K562 (cell line): ENCODE data around the gene USP35. TPM values are rescaled to one million over a fixed set of nuclear protein-coding genes. Genes with fewer than 3 reads are reported as not detected.

Experiments used
- ATAC-seq: fragments of 200-7000 bp; cut with Tn5 transposase; 3 replicates; pipeline ENCODE4 v1.9.1; 2020; ENCODE audit warnings: moderate library complexity
- BruUV-seq: library from RNA; stranded (reverse); fragments of 400-500 nt; replicated peaks from 2 replicates; lab custom pipeline; 2021; lab: Mats Ljungman, UMichigan
- CTCF ChIA-PET: fragments of 300-600 bp; formaldehyde crosslinking; extraction: SDS; loops from one replicate; lab custom pipeline; 2021; ENCODE audit warnings: low intra/inter-chr PET ratio; lab: Yijun Ruan, JAX
- POLR2A ChIA-PET: fragments of 300-600, 350-650 bp; sonication (Branson Sonifier 250); formaldehyde crosslinking; extraction: SDS; loops from one replicate; lab custom pipeline; 2021; ENCODE audit warnings: antibody characterized with exemption, inconsistent platforms; lab: Yijun Ruan, JAX
- DNase-seq, 4 experiments: peaks; one replicate each; pipeline versions ENCODE4 v3.0.0 to v3.0.0-alpha.2; 2011 to 2018; ENCODE audit warnings: low spot score in 3 of 4, mixed read lengths in 3 of 4; ENCODE audit errors: extremely low read depth in 1 of 4
- FAIRE-seq: peaks from 2 replicates; lab custom pipeline; 2011; peaks lifted over from hg19 to GRCh38; lab: Jason Lieb, UNC
- H2AFZ ChIP-seq: 2 replicates; pipeline ENCODE4 v1.6.0; 2011; ENCODE audit warnings: low read depth, low read length, control low read depth, inconsistent platforms
- H3K27ac ChIP-seq: fragments of 200-600 bp; 3 replicates; pipeline ENCODE4 v1.8.0; 2011; ENCODE audit warnings: low read depth, mild to moderate bottlenecking, control low read depth, inconsistent platforms, low read length, moderate library complexity, mixed read lengths; ENCODE audit errors: extremely low read depth
- H3K27me3 ChIP-seq, 2 experiments: fragments of 300-600 bp in 1 of 2; 2 replicates in 1 of 2; 3 replicates in 1 of 2; pipeline versions ENCODE4 v1.6.0 to v1.8.0; 2011; ENCODE audit warnings: inconsistent platforms in 2 of 2, low read length in 2 of 2, mild to moderate bottlenecking in 1 of 2, mixed read lengths in 1 of 2, moderate library complexity in 1 of 2; ENCODE audit not compliant: control insufficient read depth in 2 of 2, insufficient read depth in 2 of 2
- H3K36me3 ChIP-seq: fragments of 300-600 bp; 3 replicates; pipeline ENCODE4 v1.8.0; 2011; ENCODE audit warnings: mild to moderate bottlenecking, low read length, inconsistent platforms; ENCODE audit not compliant: control insufficient read depth, insufficient read depth
- H3K4me1 ChIP-seq, 2 experiments: fragments of 200-600 bp in 1 of 2; replicated peaks in 1 of 2; 2 replicates in 1 of 2; 3 replicates in 1 of 2; pipeline versions ENCODE4 v1.5.1 to v1.8.0; 2011; ENCODE audit warnings: inconsistent platforms in 2 of 2, low read length in 2 of 2, mild to moderate bottlenecking in 1 of 2, mixed read lengths in 1 of 2, moderate library complexity in 1 of 2; ENCODE audit not compliant: control insufficient read depth in 2 of 2, insufficient read depth in 2 of 2
- H3K4me2 ChIP-seq: 2 replicates; pipeline ENCODE4 v1.6.1; 2011; ENCODE audit warnings: low read length, control low read depth, inconsistent platforms, mixed read lengths; ENCODE audit not compliant: insufficient read depth
- H3K4me3 ChIP-seq: fragments of 200-600 bp; sonication (generic), shearing (Covaris generic); 2 replicates; pipeline ENCODE4 v1.5.1; 2016; ENCODE audit warnings: control low read depth, inconsistent platforms
- H3K79me2 ChIP-seq: fragments of 200-600 bp; 3 replicates; pipeline ENCODE4 v1.8.0; 2011; ENCODE audit warnings: low read length, inconsistent platforms; ENCODE audit not compliant: control insufficient read depth, insufficient read depth
- H3K9ac ChIP-seq, 2 experiments: 2 replicates each; pipeline versions ENCODE4 v1.6.0 to v1.6.1; 2011; ENCODE audit warnings: low read depth in 2 of 2, low read length in 2 of 2, control low read depth in 1 of 2, inconsistent platforms in 1 of 2, mild to moderate bottlenecking in 1 of 2, mixed read lengths in 1 of 2; ENCODE audit not compliant: insufficient read depth in 1 of 2
- H3K9me1 ChIP-seq: one replicate; pipeline ENCODE4 v1.6.0; 2011; ENCODE audit warnings: inconsistent platforms, mild to moderate bottlenecking, low read length, moderate library complexity; ENCODE audit not compliant: control insufficient read depth, insufficient read depth
- H3K9me3 ChIP-seq: replicated peaks from 2 replicates; pipeline ENCODE4 v1.5.1; 2011; ENCODE audit warnings: low read depth, low read length, inconsistent platforms; ENCODE audit not compliant: control insufficient read depth, insufficient read depth
- H4K20me1 ChIP-seq: replicated peaks from 2 replicates; pipeline ENCODE4 v1.6.1; 2011; ENCODE audit warnings: low read length, inconsistent platforms, mixed read lengths; ENCODE audit not compliant: control insufficient read depth, insufficient read depth
- ARID4B ChIP-seq: sonication (generic); formaldehyde crosslinking; IDR thresholded peaks from 2 replicates; pipeline ENCODE4 v1.8.0; 2022; ENCODE audit warnings: mild to moderate bottlenecking, missing genetic modification reagents
- ATF4 ChIP-seq: fragments of 450-650 bp; formaldehyde crosslinking; IDR thresholded peaks from 2 replicates; pipeline ENCODE4 v1.4.0; 2022; ENCODE audit warnings: mild to moderate bottlenecking, moderate library complexity
- E2F3 ChIP-seq: fragments of 250-450 bp; sonication (Bioruptor Pico); IDR thresholded peaks from 2 replicates; pipeline ENCODE4 v1.4.0; 2020; ENCODE audit warnings: mild to moderate bottlenecking
- ESRRB ChIP-seq: fragments of 250-450 bp; sonication (Bioruptor Pico); IDR thresholded peaks from 2 replicates; pipeline ENCODE4 v1.5.0; 2020; ENCODE audit warnings: mild to moderate bottlenecking, moderate library complexity, borderline replicate concordance
- RAD51 ChIP-seq: fragments of 450-650 bp; IDR thresholded peaks from 2 replicates; pipeline ENCODE4 v1.7.1; 2016; ENCODE audit warnings: low read depth, mild to moderate bottlenecking, borderline replicate concordance
- SMAD3 ChIP-seq: fragments of 450-650 bp; formaldehyde crosslinking; conservative IDR thresholded peaks from 2 replicates; pipeline ENCODE4 v1.4.0; 2020; ENCODE audit warnings: mild to moderate bottlenecking
- SP1 ChIP-seq: sonication (generic); formaldehyde crosslinking; IDR thresholded peaks from 2 replicates; pipeline ENCODE4 v1.8.1; 2022; ENCODE audit warnings: mild to moderate bottlenecking, missing genetic modification reagents
- STAT5A ChIP-seq: IDR thresholded peaks from 2 replicates; pipeline ENCODE4 v1.6.1; 2012; ENCODE audit warnings: low read length, inconsistent platforms, borderline replicate concordance
- ZBTB17 ChIP-seq: fragments of 450-650 bp; formaldehyde crosslinking; IDR thresholded peaks from 2 replicates; pipeline ENCODE4 v1.4.0; 2020; ENCODE audit warnings: mild to moderate bottlenecking
- ZNF165 ChIP-seq: fragments of 250-450 bp; sonication (Bioruptor Pico); IDR thresholded peaks from 2 replicates; pipeline ENCODE4 v1.4.0; 2020; ENCODE audit warnings: borderline replicate concordance
- ZNF41 ChIP-seq: fragments of 250-450 bp; sonication (Bioruptor Pico); conservative IDR thresholded peaks from 2 replicates; pipeline ENCODE4 v1.4.0; 2020; ENCODE audit warnings: mild to moderate bottlenecking
- ZNF586 ChIP-seq: fragments of 450-650 bp; formaldehyde crosslinking; conservative IDR thresholded peaks from 2 replicates; pipeline ENCODE4 v1.4.0; 2020; ENCODE audit warnings: mild to moderate bottlenecking, moderate library complexity
- ZNF695 ChIP-seq: fragments of 450-650 bp; formaldehyde crosslinking; IDR thresholded peaks from 2 replicates; pipeline ENCODE4 v1.4.0; 2020; ENCODE audit warnings: mild to moderate bottlenecking, moderate library complexity
- ZNF79 ChIP-seq: fragments of 250-450 bp; sonication (Bioruptor Pico); IDR thresholded peaks from 2 replicates; pipeline ENCODE4 v1.4.0; 2020; ENCODE audit warnings: low read depth, mild to moderate bottlenecking, moderate library complexity
- WGBS: fragments of 100-300 bp; shearing (Covaris generic); methylation state at CpG from one replicate; pipeline ENCODE4 v1.1.6; 2016; ENCODE audit warnings: low coverage, mixed read lengths; ENCODE audit not compliant: insufficient coverage; ENCODE audit errors: missing lambda C conversion rate; 5-methylcytosine and 5-hydroxymethylcytosine counted together
- in situ Hi-C: fragments of 300-500 bp; cut with MboI; formaldehyde crosslinking; loops from 4 replicates; pipeline ENCODE4 v1.15.0; 2018; ENCODE audit warnings: inconsistent platforms, mixed read lengths
- intact Hi-C: fragments of 100-400 bp; cut with micrococcal nuclease; formaldehyde crosslinking; loops from 2 replicates; pipeline ENCODE4 v1.14.2; 2022
- polyA plus RNA-seq, 8 experiments: library from polyadenylated mRNA; depleted of rRNA in 4 of 8; stranded (reverse) in 5 of 8; unstranded in 3 of 8; fragments of >200 nt; fragmentation: Nextera tagmentation in 2 of 8; fragmentation: Illumina TruSeq in 1 of 8; extraction: Ambion mirVana in 2 of 8; extraction: Trizol in 1 of 8; gene quantifications; 2 replicates each; pipeline versions ENCODE4 v1.2.1 to v1.2.3, GENCODE V29; 2011 to 2014; ENCODE audit warnings: inconsistent platforms in 1 of 8, missing spikeins in 1 of 8
- total RNA-seq, 7 experiments: library from RNA; depleted of rRNA in 6 of 7; stranded (reverse); fragments of >200 nt in 6 of 7; fragmentation: Illumina TruSeq in 2 of 7; extraction: Trizol in 2 of 7; gene quantifications; 2 replicates each; pipeline versions ENCODE4 v1.2.1 to v1.2.3, GENCODE V29; 2011 to 2021; ENCODE audit warnings: low replicate concordance in 1 of 7
- TF ChIP-seq, protein P1 (sequence below): fragments of 200-800 bp; sonication (Bioruptor generic); IDR thresholded peaks from 2 replicates; pipeline ENCODE4 v1.6.1; 2017; ENCODE audit warnings: missing genetic modification characterization, missing compliant biosample characterization

The USP35 gene
- total and polyA plus RNA-seq, 9 of the 15 experiments (the other 6 are each of a cell fraction or from before 2014, with no cell fraction given), result 0.01 to 4.8 (median 3.6) TPM

DNA sequence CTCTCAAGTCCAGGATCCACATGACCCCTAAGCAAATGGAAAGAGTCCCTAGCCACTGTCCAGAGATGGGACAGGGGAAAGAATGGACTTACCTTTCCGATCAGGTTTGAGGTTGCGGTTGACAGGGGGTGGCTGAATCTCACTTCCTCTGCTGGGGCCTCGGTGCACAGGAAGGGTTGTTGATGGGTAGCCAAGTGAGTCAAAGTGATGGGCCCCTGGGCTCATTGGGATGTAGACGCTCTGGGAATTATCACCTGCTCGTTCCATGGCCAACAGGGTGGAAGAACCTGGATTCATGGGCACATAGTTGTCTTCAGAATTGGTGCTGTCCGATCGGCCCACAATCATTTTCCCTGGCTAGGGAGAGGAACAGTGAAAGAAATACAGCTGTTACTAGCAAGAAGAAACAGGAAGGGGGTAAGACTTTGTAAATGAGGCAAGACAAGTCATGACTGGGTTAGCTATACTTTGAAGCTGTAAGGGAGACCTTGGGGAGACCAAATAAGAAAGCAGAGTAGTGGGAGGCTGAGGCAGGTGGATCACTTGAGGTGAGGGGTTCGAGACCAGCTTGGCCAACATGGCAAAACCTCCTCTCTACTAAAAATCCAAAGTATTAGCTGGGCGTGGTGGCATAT lies 34.7 kb downstream of the USP35 start:
- POLR2A ChIA-PET, result interaction anchor here (0.9 to 1.2 kb wide), 2 partner anchors 11 to 17 kb away, joined by 3 to 4 read pairs; no protein-coding TSS in a partner anchor
- no peaks in the 10 kb centered on the region for H3K27me3 ChIP-seq
- no peaks in the 10 kb centered on the region; a peak in 1 of 5 replicates for H3K4me1 ChIP-seq
- intact Hi-C loops (no loop called here), in situ Hi-C loops (loop anchor here (5.0 kb wide), 1 partner anchor 339 kb away; no protein-coding TSS in a partner anchor)
- H3K36me3 ChIP-seq, result peaks cover 80% of the 10 kb centered on the region; the same call in 2 of the 3 replicates
- ATAC-seq (no peak), DNase-seq (no peak), FAIRE-seq (no peak)
- H2AFZ ChIP-seq, result no peak overlapping the region
- CTCF ChIA-PET, result no interaction called here
- H3K79me2 ChIP-seq, result no peaks in the 10 kb centered on the region
- no TSS peak for BruUV-seq
- WGBS, result 93% methylated on average over 6 of the region's 9 CpGs
- no peaks in the 10 kb centered on the region for H3K9me1 ChIP-seq
- H3K27ac ChIP-seq, result no peak overlapping the region
- H3K4me3 ChIP-seq, result no peak overlapping the region
- H3K9ac ChIP-seq, result no peak overlapping the region
- no peaks in the 10 kb centered on the region for H4K20me1 ChIP-seq
- H3K9me3 ChIP-seq, result no peaks in the 10 kb centered on the region
- H3K4me2 ChIP-seq, result no peak overlapping the region
- TF ChIP-seq, protein P1, sequence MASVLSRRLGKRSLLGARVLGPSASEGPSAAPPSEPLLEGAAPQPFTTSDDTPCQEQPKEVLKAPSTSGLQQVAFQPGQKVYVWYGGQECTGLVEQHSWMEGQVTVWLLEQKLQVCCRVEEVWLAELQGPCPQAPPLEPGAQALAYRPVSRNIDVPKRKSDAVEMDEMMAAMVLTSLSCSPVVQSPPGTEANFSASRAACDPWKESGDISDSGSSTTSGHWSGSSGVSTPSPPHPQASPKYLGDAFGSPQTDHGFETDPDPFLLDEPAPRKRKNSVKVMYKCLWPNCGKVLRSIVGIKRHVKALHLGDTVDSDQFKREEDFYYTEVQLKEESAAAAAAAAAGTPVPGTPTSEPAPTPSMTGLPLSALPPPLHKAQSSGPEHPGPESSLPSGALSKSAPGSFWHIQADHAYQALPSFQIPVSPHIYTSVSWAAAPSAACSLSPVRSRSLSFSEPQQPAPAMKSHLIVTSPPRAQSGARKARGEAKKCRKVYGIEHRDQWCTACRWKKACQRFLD (CRISPR knock-in tag), result no peak
- TF ChIP-seq ZNF41 (CRISPR knock-in tag) (no peak), ZNF695 (no peak), ZNF79 (CRISPR knock-in tag) (no peak), ARID4B (CRISPR knock-in tag) (no peak), ESRRB (CRISPR knock-in tag) (no peak), ZBTB17 (CRISPR knock-in tag) (no peak), SP1 (no peak), ATF4 (CRISPR knock-in tag) (no peak), E2F3 (CRISPR knock-in tag) (no peak), ZNF586 (CRISPR knock-in tag) (no peak), RAD51 (no peak), STAT5A (no peak), SMAD3 (CRISPR knock-in tag) (no peak), ZNF165 (no peak)
